Trophoblast cell (in vitro differentiated cells and primary cell): ENCODE data around the gene ABHD16A.
A peak's percentile ranks its signal among the peaks of the same experiment; 100 is the strongest.

Experiments used
- DNase-seq, 2 donors: peaks; one replicate each; pipeline ENCODE4 v3.0.0-alpha.2; 2016
- H2AFZ ChIP-seq: 2 replicates; pipeline ENCODE4 v1.6.1; 2013; ENCODE audit warnings: low read length, moderate library complexity, mild to moderate bottlenecking; ENCODE audit not compliant: insufficient read depth, poor library complexity
- H2AK5ac ChIP-seq: 2 replicates; pipeline ENCODE4 v1.6.1; 2013; ENCODE audit warnings: mild to moderate bottlenecking, low read length
- H2BK120ac ChIP-seq: 2 replicates; pipeline ENCODE4 v1.6.1; 2013; ENCODE audit warnings: low read length, mild to moderate bottlenecking, moderate library complexity; ENCODE audit not compliant: insufficient read depth, poor library complexity
- H2BK12ac ChIP-seq: 2 replicates; pipeline ENCODE4 v1.6.1; 2013; ENCODE audit warnings: mild to moderate bottlenecking, low read length, moderate library complexity
- H2BK5ac ChIP-seq: 2 replicates; pipeline ENCODE4 v1.6.1; 2013; ENCODE audit warnings: low read length, low read depth, moderate library complexity, mild to moderate bottlenecking; ENCODE audit not compliant: poor library complexity
- H3K14ac ChIP-seq: 2 replicates; pipeline ENCODE4 v1.6.1; 2013; ENCODE audit warnings: mild to moderate bottlenecking, low read length
- H3K18ac ChIP-seq: 2 replicates; pipeline ENCODE4 v1.6.1; 2013; ENCODE audit warnings: mild to moderate bottlenecking, low read length
- H3K23ac ChIP-seq: 2 replicates; pipeline ENCODE4 v1.6.1; 2013; ENCODE audit warnings: low read length
- H3K27ac ChIP-seq: 2 replicates; pipeline ENCODE4 v1.5.1; 2013; ENCODE audit warnings: low read depth, mild to moderate bottlenecking, inconsistent platforms, low read length, moderate library complexity
- H3K27me3 ChIP-seq: 2 replicates; pipeline ENCODE4 v1.6.1; 2013; ENCODE audit warnings: inconsistent platforms, mild to moderate bottlenecking, low read length, moderate library complexity; ENCODE audit not compliant: insufficient read depth
- H3K36me3 ChIP-seq, 2 experiments: 1 replicate in 1 of 2; 2 replicates in 1 of 2; pipeline ENCODE4 v1.6.1; 2013; ENCODE audit warnings: low read length in 2 of 2, mild to moderate bottlenecking in 2 of 2, moderate library complexity in 1 of 2; ENCODE audit not compliant: insufficient read depth in 2 of 2, control insufficient read depth in 1 of 2
- H3K4ac ChIP-seq: 2 replicates; pipeline ENCODE4 v1.6.1; 2013; ENCODE audit warnings: low read depth, mild to moderate bottlenecking, low read length, moderate library complexity
- H3K4me1 ChIP-seq, 2 experiments: 1 replicate in 1 of 2; 2 replicates in 1 of 2; pipeline ENCODE4 v1.6.1; 2013; ENCODE audit warnings: low read length in 2 of 2, mild to moderate bottlenecking in 2 of 2, moderate library complexity in 1 of 2; ENCODE audit not compliant: insufficient read depth in 2 of 2, control insufficient read depth in 1 of 2
- H3K4me2 ChIP-seq: 2 replicates; pipeline ENCODE4 v1.6.1; 2013; ENCODE audit warnings: inconsistent platforms, mild to moderate bottlenecking, low read length, moderate library complexity
- H3K4me3 ChIP-seq: 2 replicates; pipeline ENCODE4 v1.5.1; 2013; ENCODE audit warnings: mild to moderate bottlenecking, low read depth, low read length, inconsistent platforms
- H3K79me1 ChIP-seq: one replicate; pipeline ENCODE4 v1.6.1; 2013; ENCODE audit warnings: low read length
- H3K79me2 ChIP-seq: 2 replicates; pipeline ENCODE4 v1.6.1; 2013; ENCODE audit warnings: low read length, mild to moderate bottlenecking; ENCODE audit not compliant: control insufficient read depth, insufficient read depth, poor library complexity
- H3K9ac ChIP-seq: 2 replicates; pipeline ENCODE4 v1.6.1; 2013; ENCODE audit warnings: mild to moderate bottlenecking, low read length
- H3K9me3 ChIP-seq: 2 replicates; pipeline ENCODE4 v1.6.1; 2013; ENCODE audit warnings: low read depth, mild to moderate bottlenecking, control low read depth, inconsistent platforms, low read length; ENCODE audit not compliant: insufficient read depth
- H4K12ac ChIP-seq: 2 replicates; pipeline ENCODE4 v1.6.1; 2013; ENCODE audit warnings: low read depth, mild to moderate bottlenecking, low read length, moderate library complexity
- H4K8ac ChIP-seq: 2 replicates; pipeline ENCODE4 v1.6.1; 2013; ENCODE audit warnings: low read depth, mild to moderate bottlenecking, low read length, moderate library complexity
- H4K91ac ChIP-seq: one replicate; pipeline ENCODE4 v1.6.1; 2013; ENCODE audit warnings: low read depth, mild to moderate bottlenecking, low read length, moderate library complexity
- WGBS: extraction: QIAGEN DNeasy Blood & Tissue Kit; methylation state at CpG from one replicate; pipeline ENCODE4 v1.1.7; 2013; ENCODE audit warnings: missing lambda C conversion rate; ENCODE audit not compliant: insufficient read length, insufficient coverage; ENCODE audit errors: extremely low coverage; 5-methylcytosine and 5-hydroxymethylcytosine counted together

The ABHD16A gene

GRCh38 chr6:31676322-31676903 is 26.7 kb downstream of the ABHD16A start:
- Histone ChIP-seq H3K4me3 (no peak overlapping the region), H3K18ac (no peak overlapping the region), H3K79me1 (peaks cover 3% of the 10 kb centered on the region), H2BK5ac (no peak overlapping the region), H2BK12ac (no peak overlapping the region), H3K36me3 (peaks cover 18 to 20% of the 10 kb centered on the region in 2 experiments), H4K91ac (no peak overlapping the region), H2AFZ (no peak overlapping the region), H3K4ac (no peak overlapping the region), H2BK120ac (no peak overlapping the region), H3K9ac (no peak overlapping the region), H3K9me3 (no peaks in the 10 kb centered on the region), H4K8ac (no peak overlapping the region), H3K23ac (no peak overlapping the region), H3K79me2 (peaks cover 2% of the 10 kb centered on the region), H3K4me1 (peaks cover 3% of the 10 kb centered on the region in 2 experiments), H3K14ac (no peak overlapping the region), H2AK5ac (no peak overlapping the region), H3K27ac (no peak overlapping the region), H3K27me3 (no peaks in the 10 kb centered on the region), H3K4me2 (no peak overlapping the region), H4K12ac (no peak overlapping the region)
- DNase-seq = no peak
- WGBS = no CpG with 5 or more reads among the region's 4 CpGs

- 100% methylated on average over 2 of the region's 8 CpGs for WGBS
- H2BK120ac ChIP-seq = no peak within 1 kb of the TSS
- DNase-seq = no peak
These were observed 33.4 kb downstream of the ABHD16A start, which contains the start of gene LY6G5B for GRCh38 chr6:31669676-31670075. Gene LY6G5B, plus strand, starts transcription at chr6:31669976. Its CDS starts 975 bp downstream, at chr6:31670951.

DNA sequence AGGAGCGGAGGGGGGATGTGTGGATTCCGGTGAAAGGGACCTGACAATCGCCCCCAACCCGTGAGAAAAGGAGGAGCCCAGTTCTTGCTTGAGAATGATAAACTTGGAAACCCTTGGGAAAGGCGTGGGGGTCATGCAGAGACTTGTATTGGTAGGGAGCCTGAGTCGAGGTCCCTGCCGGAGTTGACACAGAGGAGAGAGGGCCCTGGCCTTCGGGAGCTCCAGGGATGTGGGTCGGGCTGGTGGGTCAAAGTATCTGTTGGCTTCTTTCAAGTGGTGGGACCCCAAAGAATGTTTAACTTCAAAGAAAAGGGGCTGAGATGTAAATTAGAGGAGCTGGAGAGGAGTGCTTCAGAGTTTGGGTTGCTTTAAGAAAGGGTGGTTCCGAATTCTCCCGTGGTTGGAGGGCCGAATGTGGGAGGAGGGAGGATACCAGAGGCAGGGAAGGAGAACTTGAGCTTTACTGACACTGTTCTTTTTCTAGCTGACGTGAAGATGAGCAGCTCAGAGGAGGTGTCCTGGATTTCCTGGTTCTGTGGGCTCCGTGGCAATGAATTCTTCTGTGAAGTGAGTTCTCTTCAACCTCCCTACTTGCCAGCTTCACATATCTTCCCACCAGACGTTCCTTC is 36.7 kb downstream of the ABHD16A start:
- H3K9me3 ChIP-seq = no peaks in the 10 kb centered on the region
- no peak for DNase-seq
- H3K4me2 ChIP-seq = peak overlapping the region; percentile 80
- H3K36me3 ChIP-seq = peaks cover 42 to 57% of the 10 kb centered on the region in 2 experiments
- peak overlapping the region; percentile 96 for H3K4me3 ChIP-seq
- no peak overlapping the region for H3K27ac ChIP-seq
- no CpG with 5 or more reads among the region's 15 CpGs for WGBS
- H2AFZ ChIP-seq = peak overlapping the region; percentile 54
- peak overlapping the region; percentile 62 for H2BK120ac ChIP-seq
- H4K91ac ChIP-seq = peak overlapping the region; percentile 72
- H2BK12ac ChIP-seq = no peak overlapping the region
- peak overlapping the region; percentile 89 for H3K9ac ChIP-seq
- H3K79me2 ChIP-seq = peaks cover 17% of the 10 kb centered on the region
- peak overlapping the region; percentile 51 for H2AK5ac ChIP-seq
- peak overlapping the region; percentile 86 for H4K8ac ChIP-seq
- peak overlapping the region; percentile 63 for H2BK5ac ChIP-seq
- H3K18ac ChIP-seq = peak overlapping the region; percentile 67
- peak overlapping the region; percentile 22 for H4K12ac ChIP-seq
- H3K79me1 ChIP-seq = peaks cover 16% of the 10 kb centered on the region
- H3K14ac ChIP-seq = peak overlapping the region; percentile 82
- H3K27me3 ChIP-seq = no peaks in the 10 kb centered on the region
- H3K4ac ChIP-seq = peak overlapping the region; percentile 83
- peaks cover 11 to 14% of the 10 kb centered on the region in 2 experiments for H3K4me1 ChIP-seq
- no peak overlapping the region for H3K23ac ChIP-seq

More at GRCh38 chr6:31669676-31670075, 33.4 kb downstream of the ABHD16A start, which contains the start of gene LY6G5B:
- Histone ChIP-seq H4K8ac (no peak within 1 kb of the TSS), H3K4me1 (peaks cover 2 to 5% of the 10 kb centered on the region in 2 experiments), H3K9ac (peak within 1 kb of the TSS; percentile 28), H2AK5ac (no peak within 1 kb of the TSS), H3K36me3 (peaks cover 53 to 62% of the 10 kb centered on the region in 2 experiments), H3K79me2 (peaks cover 11% of the 10 kb centered on the region), H4K12ac (no peak within 1 kb of the TSS), H3K27me3 (no peaks in the 10 kb centered on the region), H3K4me3 (no peak within 1 kb of the TSS), H3K4ac (no peak within 1 kb of the TSS), H3K14ac (no peak within 1 kb of the TSS), H2BK12ac (no peak within 1 kb of the TSS), H3K27ac (no peak within 1 kb of the TSS), H3K18ac (no peak within 1 kb of the TSS), H2AFZ (no peak within 1 kb of the TSS), H3K23ac (no peak within 1 kb of the TSS), H4K91ac (no peak within 1 kb of the TSS), H3K79me1 (peaks cover 12% of the 10 kb centered on the region), H3K9me3 (no peaks in the 10 kb centered on the region), H3K4me2 (no peak within 1 kb of the TSS), H2BK5ac (no peak within 1 kb of the TSS)

- Histone ChIP-seq H3K23ac (no peak within 1 kb of the TSS), H4K12ac (peak within 1 kb of the TSS; percentile 79), H3K27me3 (no peaks in the 10 kb centered on the region), H3K18ac (peak within 1 kb of the TSS; percentile 79), H3K4me2 (peak within 1 kb of the TSS; percentile 93), H2AK5ac (peak within 1 kb of the TSS; percentile 66), H2AFZ (peak within 1 kb of the TSS; percentile 54), H3K79me1 (peaks cover 19% of the 10 kb centered on the region), H3K9me3 (no peaks in the 10 kb centered on the region), H3K4ac (peak within 1 kb of the TSS; percentile 83), H3K4me1 (peaks cover 11 to 14% of the 10 kb centered on the region in 2 experiments), H3K14ac (peak within 1 kb of the TSS; percentile 89), H2BK120ac (peak within 1 kb of the TSS; percentile 79), H3K79me2 (peaks cover 17% of the 10 kb centered on the region), H4K8ac (peak within 1 kb of the TSS; percentile 95), H2BK12ac (peak within 1 kb of the TSS; percentile 18), H3K36me3 (peaks cover 35 to 49% of the 10 kb centered on the region in 2 experiments), H3K4me3 (peak within 1 kb of the TSS; percentile 96), H3K27ac (peak within 1 kb of the TSS; percentile 93), H4K91ac (peak within 1 kb of the TSS; percentile 94), H2BK5ac (peak within 1 kb of the TSS; percentile 79), H3K9ac (peak within 1 kb of the TSS; percentile 91)
- peak; percentile 99 for DNase-seq
- WGBS = no CpG with 5 or more reads among the region's 63 CpGs
These were observed 37.4 kb downstream of the ABHD16A start, which contains the start of gene CSNK2B for GRCh38 chr6:31665501-31666336. Gene CSNK2B, plus strand, starts transcription at chr6:31666080. Its CDS starts 752 bp downstream, at chr6:31666832.
